PC-9 (cell line): ENCODE measurements around the gene KRTAP5-5. TPM values are rescaled to one million over a fixed set of nuclear protein-coding genes. Genes with fewer than 3 reads are reported as not detected.
"Not testable (repeated sequence)": the region's sequence is repeated elsewhere in the genome, so short reads cannot be mapped to it uniquely, and the experiment has no call there.

ENCODE experiments used
- BruUV-seq: library from RNA; stranded (reverse); fragments of 400-500 nt; replicated peaks from 2 replicates; lab custom pipeline; 2021; lab: Mats Ljungman, UMichigan
- CTCF ChIA-PET: fragments of 300-600 bp; sonication (Branson Sonifier 250); formaldehyde crosslinking; loops from one replicate; lab custom pipeline; 2022; ENCODE audit warnings: antibody characterized with exemption; lab: Charles Lee
- POLR2A ChIA-PET: fragments of 300-600 bp; sonication (Branson Sonifier 250); formaldehyde crosslinking; loops from one replicate; lab custom pipeline; 2022; ENCODE audit warnings: antibody characterized with exemption; ENCODE audit not compliant: unreplicated experiment; lab: Charles Lee
- DNase-seq, 2 experiments: peaks; one replicate each; pipeline versions ENCODE4 v3.0.0 to v3.0.0-alpha.2; 2015 to 2022; ENCODE audit warnings: mixed read lengths in 1 of 2
- H2AFZ ChIP-seq: fragments of 200-600 bp; sonication (generic); 2 replicates; pipeline ENCODE4 v1.8.1; 2017; ENCODE audit warnings: antibody characterized with exemption
- H3F3A ChIP-seq: fragments of 200-600 bp; sonication (generic); 2 replicates; pipeline ENCODE4 v1.8.1; 2017; ENCODE audit warnings: antibody characterized with exemption, mild to moderate bottlenecking, low read depth; ENCODE audit not compliant: insufficient read depth
- H3K27ac ChIP-seq: fragments of 200-600 bp; sonication (generic); 2 replicates; pipeline ENCODE4 v1.6.1; 2016; ENCODE audit warnings: mixed run types
- H3K27me3 ChIP-seq: fragments of 200-600 bp; sonication (generic); 2 replicates; pipeline ENCODE4 v1.6.1; 2016; ENCODE audit warnings: low read depth, mixed run types; ENCODE audit not compliant: insufficient read depth
- H3K36me3 ChIP-seq: fragments of 200-600 bp; sonication (generic); 2 replicates; pipeline ENCODE4 v1.6.1; 2016; ENCODE audit warnings: low read depth, mixed run types
- H3K4me1 ChIP-seq: fragments of 200-600 bp; sonication (generic); replicated peaks from 2 replicates; pipeline ENCODE4 v1.6.1; 2016; ENCODE audit warnings: mixed run types; ENCODE audit not compliant: insufficient read depth
- H3K4me2 ChIP-seq: fragments of 200-600 bp; sonication (generic); 2 replicates; pipeline ENCODE4 v1.6.1; 2017; ENCODE audit warnings: mixed run types
- H3K4me3 ChIP-seq: fragments of 200-600 bp; sonication (generic); 2 replicates; pipeline ENCODE4 v1.6.1; 2016; ENCODE audit warnings: mixed run types
- H3K79me2 ChIP-seq: fragments of 200-600 bp; sonication (generic); 2 replicates; pipeline ENCODE4 v1.6.1; 2017; ENCODE audit warnings: low read depth, mixed run types
- H3K9me2 ChIP-seq: fragments of 200-600 bp; sonication (generic); 2 replicates; pipeline ENCODE4 v1.8.1; 2017; ENCODE audit warnings: mild to moderate bottlenecking; ENCODE audit not compliant: insufficient read depth
- H3K9me3 ChIP-seq: fragments of 200-600 bp; sonication (generic); 2 replicates; pipeline ENCODE4 v1.8.1; 2016; ENCODE audit warnings: low read depth; ENCODE audit not compliant: insufficient read depth
- H4K20me1 ChIP-seq: fragments of 200-600 bp; sonication (generic); 2 replicates; pipeline ENCODE4 v1.8.1; 2017; ENCODE audit not compliant: insufficient read depth
- EZH2 ChIP-seq: fragments of 200-600 bp; sonication (generic); IDR thresholded peaks from 2 replicates; pipeline ENCODE4 v1.8.0; 2017; ENCODE audit warnings: antibody characterized with exemption, low read depth
- intact Hi-C: fragments of 100-400 bp; cut with micrococcal nuclease; formaldehyde crosslinking; loops from one replicate; pipeline ENCODE4 v1.10.0; 2022; ENCODE audit not compliant: unreplicated experiment
- total RNA-seq: library from RNA; stranded (reverse); gene quantifications from 2 replicates; pipeline ENCODE4 v1.2.3, GENCODE V29; 2021
- TF ChIP-seq, protein P1 (sequence below): fragments of 200-600 bp; sonication (generic); conservative IDR thresholded peaks from 2 replicates; pipeline ENCODE4 v1.6.1; 2017; ENCODE audit warnings: mixed run types, antibody characterized with exemption, mild to moderate bottlenecking, moderate library complexity

KRTAP5-5 gene
- total RNA-seq, 1 experiment from 2014 or later = not detected

GRCh38 chr11:1597994-1598380 is 31.6 kb upstream of the KRTAP5-5 start, which contains the start of gene KRTAP5-2:
TSS of gene KRTAP5-2 (minus strand) at chr11:1598294. CDS start at chr11:1598250, 44 bp downstream.
- Histone ChIP-seq H3F3A (no peaks in the 10 kb centered on the region), H2AFZ (no peak within 1 kb of the TSS), H4K20me1 (no peaks in the 10 kb centered on the region), H3K79me2 (no peaks in the 10 kb centered on the region), H3K4me2 (0 out of 2 replicates have a peak within 1 kb of the TSS, but pooled peaks have one; percentile 19), H3K27ac (no peak within 1 kb of the TSS), H3K9me3 (no peaks in the 10 kb centered on the region), H3K27me3 (peaks cover 31% of the 10 kb centered on the region), H3K36me3 (no peaks in the 10 kb centered on the region), H3K4me1 (no peaks in the 10 kb centered on the region), H3K9me2 (no peaks in the 10 kb centered on the region), H3K4me3 (no peak within 1 kb of the TSS)
- DNase-seq = no peak
- intact Hi-C loops = no loop called here
- TF ChIP-seq EZH2 = no peak
- TF ChIP-seq, protein P1, sequence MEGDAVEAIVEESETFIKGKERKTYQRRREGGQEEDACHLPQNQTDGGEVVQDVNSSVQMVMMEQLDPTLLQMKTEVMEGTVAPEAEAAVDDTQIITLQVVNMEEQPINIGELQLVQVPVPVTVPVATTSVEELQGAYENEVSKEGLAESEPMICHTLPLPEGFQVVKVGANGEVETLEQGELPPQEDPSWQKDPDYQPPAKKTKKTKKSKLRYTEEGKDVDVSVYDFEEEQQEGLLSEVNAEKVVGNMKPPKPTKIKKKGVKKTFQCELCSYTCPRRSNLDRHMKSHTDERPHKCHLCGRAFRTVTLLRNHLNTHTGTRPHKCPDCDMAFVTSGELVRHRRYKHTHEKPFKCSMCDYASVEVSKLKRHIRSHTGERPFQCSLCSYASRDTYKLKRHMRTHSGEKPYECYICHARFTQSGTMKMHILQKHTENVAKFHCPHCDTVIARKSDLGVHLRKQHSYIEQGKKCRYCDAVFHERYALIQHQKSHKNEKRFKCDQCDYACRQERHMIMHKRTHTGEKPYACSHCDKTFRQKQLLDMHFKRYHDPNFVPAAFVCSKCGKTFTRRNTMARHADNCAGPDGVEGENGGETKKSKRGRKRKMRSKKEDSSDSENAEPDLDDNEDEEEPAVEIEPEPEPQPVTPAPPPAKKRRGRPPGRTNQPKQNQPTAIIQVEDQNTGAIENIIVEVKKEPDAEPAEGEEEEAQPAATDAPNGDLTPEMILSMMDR = no peak
- no TSS peak for BruUV-seq
- ChIA-PET CTCF (no interaction called here), POLR2A (no interaction called here)

DNA sequence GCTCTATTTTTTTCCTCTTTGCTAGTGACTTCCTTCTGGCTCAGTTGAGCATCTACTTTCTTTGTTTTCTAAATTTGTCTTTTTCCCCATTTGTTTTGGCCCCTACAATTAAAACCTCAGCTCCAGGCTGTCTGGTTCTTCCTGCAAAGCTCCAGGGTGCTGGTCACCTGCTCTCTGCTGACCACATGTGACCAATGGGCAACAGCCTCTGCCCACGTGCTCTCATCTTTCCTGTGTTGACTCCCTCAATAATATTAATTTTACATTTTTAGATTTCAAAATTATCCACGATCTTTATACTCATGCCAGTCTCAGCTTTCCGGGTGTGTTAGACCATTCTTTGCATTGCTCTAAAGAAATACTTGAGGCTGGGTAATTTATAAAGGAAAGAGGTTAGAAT is 31.2 kb upstream of the KRTAP5-5 start:
- H3K4me1 ChIP-seq, H2AFZ ChIP-seq, BruUV-seq, H3F3A ChIP-seq, H3K79me2 ChIP-seq, H4K20me1 ChIP-seq, DNase-seq, H3K9me2 ChIP-seq, H3K9me3 ChIP-seq, H3K4me3 ChIP-seq, intact Hi-C loops, H3K27ac ChIP-seq, POLR2A ChIA-PET, H3K36me3 ChIP-seq, CTCF ChIA-PET: not testable (repeated sequence)
- Histone ChIP-seq H3K27me3 (peaks cover 30% of the 10 kb centered on the region), H3K4me2 (0 out of 2 replicates have a peak overlapping the region, but pooled peaks have one; percentile 19)

GRCh38 chr11:1598816-1599215 is 30.8 kb upstream of the KRTAP5-5 start:
- no peaks in the 10 kb centered on the region for H3K79me2 ChIP-seq
- no peak overlapping the region for H3K27ac ChIP-seq
- H3K9me2 ChIP-seq = no peaks in the 10 kb centered on the region
- H3K9me3 ChIP-seq = no peaks in the 10 kb centered on the region
- DNase-seq = peak; percentile 19 to 61
- ChIA-PET POLR2A (no interaction called here), CTCF (no interaction called here)
- no peaks in the 10 kb centered on the region for H4K20me1 ChIP-seq
- H3K4me1 ChIP-seq = no peaks in the 10 kb centered on the region
- peaks cover 30% of the 10 kb centered on the region for H3K27me3 ChIP-seq
- no peak overlapping the region for H3K4me3 ChIP-seq
- H3K36me3 ChIP-seq = no peaks in the 10 kb centered on the region
- no TSS peak for BruUV-seq
- H2AFZ ChIP-seq = no peak overlapping the region
- H3K4me2 ChIP-seq = 0 out of 2 replicates have a peak overlapping the region, but pooled peaks have one; percentile 19
- intact Hi-C loops = no loop called here
- H3F3A ChIP-seq = no peaks in the 10 kb centered on the region
- TF ChIP-seq, protein P1 = no peak
- no peak for TF ChIP-seq EZH2

DNA sequence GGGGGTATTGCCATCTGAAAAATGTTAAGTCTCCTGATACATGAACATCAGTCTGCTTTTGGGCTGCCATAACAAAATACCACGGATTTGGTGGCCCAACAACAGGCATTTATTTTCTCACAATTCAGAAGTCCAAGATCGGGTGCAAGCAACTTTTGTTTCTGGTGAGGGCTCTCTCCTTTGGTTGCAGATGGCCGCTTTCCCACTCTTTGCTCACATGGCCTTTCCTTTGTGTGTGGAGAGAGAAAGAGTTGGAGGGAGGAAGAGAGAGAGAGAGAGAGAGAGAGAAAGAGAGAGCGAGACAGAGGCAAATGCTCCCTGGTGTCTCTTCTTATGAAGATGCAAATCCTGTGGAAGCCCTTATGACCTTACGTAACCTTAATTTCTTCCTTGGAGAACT is 28.9 kb upstream of the KRTAP5-5 start:
- no peaks in the 10 kb centered on the region for H3F3A ChIP-seq
- ChIA-PET CTCF (no interaction called here), POLR2A (no interaction called here)
- no peaks in the 10 kb centered on the region for H3K9me3 ChIP-seq
- BruUV-seq = no TSS peak
- no peak overlapping the region for H3K4me3 ChIP-seq
- no peak for TF ChIP-seq EZH2
- TF ChIP-seq, protein P1 = no peak
- no peak overlapping the region for H2AFZ ChIP-seq
- H3K27me3 ChIP-seq = peaks cover 30% of the 10 kb centered on the region
- no peak overlapping the region for H3K27ac ChIP-seq
- no peaks in the 10 kb centered on the region for H4K20me1 ChIP-seq
- intact Hi-C loops = no loop called here
- H3K36me3 ChIP-seq = no peaks in the 10 kb centered on the region
- no peak overlapping the region for H3K4me2 ChIP-seq
- no peaks in the 10 kb centered on the region for H3K9me2 ChIP-seq
- DNase-seq = no peak
- H3K79me2 ChIP-seq = no peaks in the 10 kb centered on the region
- no peaks in the 10 kb centered on the region for H3K4me1 ChIP-seq

DNA sequence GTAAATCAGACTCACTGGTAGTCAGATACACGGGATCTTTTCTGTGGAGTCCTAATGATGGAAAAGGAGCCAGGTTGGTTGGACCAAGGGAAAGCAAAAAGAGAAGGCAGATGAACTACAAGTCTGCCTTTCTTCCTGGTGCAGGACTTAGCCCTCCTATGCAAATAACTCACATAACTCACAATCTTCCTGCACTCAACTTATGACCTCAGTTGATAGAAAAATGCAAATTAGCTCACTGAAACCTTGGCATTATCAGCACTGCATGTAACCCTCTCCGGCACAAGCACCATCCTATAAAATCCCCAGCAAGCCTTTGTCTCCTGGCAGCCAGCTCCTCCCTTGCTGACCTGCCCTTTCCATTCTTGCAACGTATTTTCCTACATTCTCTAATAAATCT is 27.9 kb upstream of the KRTAP5-5 start:
- H4K20me1 ChIP-seq, H2AFZ ChIP-seq, DNase-seq, H3K4me3 ChIP-seq, H3K4me2 ChIP-seq, H3K36me3 ChIP-seq, H3K79me2 ChIP-seq, intact Hi-C loops, BruUV-seq, H3K4me1 ChIP-seq, CTCF ChIA-PET, H3K9me3 ChIP-seq, POLR2A ChIA-PET, H3F3A ChIP-seq, H3K9me2 ChIP-seq, H3K27ac ChIP-seq: not testable (repeated sequence)
- H3K27me3 ChIP-seq = peaks cover 37% of the 10 kb centered on the region
